ENCODE results near the gene ANKRD28. TPM values are rescaled to one million over a fixed set of nuclear protein-coding genes. Genes with fewer than 3 reads are reported as not detected.

ANKRD28 gene
- total and polyA plus RNA-seq, 2 of the 8 experiments (the other 6 are each of a cell fraction or from before 2014, with no cell fraction given): 39.1 to 61.7 TPM

DNA sequence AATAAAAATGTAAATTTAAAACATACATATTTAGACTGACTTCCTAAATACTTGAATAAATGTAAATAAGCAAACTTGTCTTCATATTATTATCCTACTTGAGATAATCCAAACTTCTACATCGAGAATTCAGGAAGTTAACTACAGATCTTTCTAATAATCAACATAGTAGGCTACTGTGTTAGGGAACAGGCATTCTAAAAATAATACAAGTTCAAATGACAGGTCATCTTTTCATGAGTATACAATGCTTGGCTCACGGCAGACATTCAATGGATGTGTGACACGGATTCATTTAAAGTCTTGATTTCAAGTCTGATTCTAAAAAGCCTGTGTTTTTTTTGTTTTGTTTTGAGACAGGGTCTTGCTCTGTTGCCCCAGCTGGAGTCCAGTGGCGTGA lies 107.5 kb downstream of the ANKRD28 start (continued):
- TF ChIP-seq, protein P1, sequence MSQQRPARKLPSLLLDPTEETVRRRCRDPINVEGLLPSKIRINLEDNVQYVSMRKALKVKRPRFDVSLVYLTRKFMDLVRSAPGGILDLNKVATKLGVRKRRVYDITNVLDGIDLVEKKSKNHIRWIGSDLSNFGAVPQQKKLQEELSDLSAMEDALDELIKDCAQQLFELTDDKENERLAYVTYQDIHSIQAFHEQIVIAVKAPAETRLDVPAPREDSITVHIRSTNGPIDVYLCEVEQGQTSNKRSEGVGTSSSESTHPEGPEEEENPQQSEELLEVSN (IDR thresholded peaks at IDR 0.05): no peak
- TF ChIP-seq GABPA (IDR thresholded peaks at IDR 0.05; ENCODE audit: borderline replicate concordance, insufficient read depth, low read length) (no peak), JUN (IDR thresholded peaks at IDR 0.05; ENCODE audit: low read depth, low read length) (no peak), CEBPB (IDR thresholded peaks at IDR 0.05; ENCODE audit: low read depth, low read length) (no peak), NANOG (IDR thresholded peaks at IDR 0.05; ENCODE audit: insufficient read depth, low read depth, low read length, poor library complexity, severe bottlenecking) (no peak)
